ENCODE data around the gene MIF4GD.
"Not testable (repeated sequence)": the region's sequence is repeated elsewhere in the genome, so short reads cannot be mapped to it uniquely, and the experiment has no call there.

MIF4GD gene

DNA sequence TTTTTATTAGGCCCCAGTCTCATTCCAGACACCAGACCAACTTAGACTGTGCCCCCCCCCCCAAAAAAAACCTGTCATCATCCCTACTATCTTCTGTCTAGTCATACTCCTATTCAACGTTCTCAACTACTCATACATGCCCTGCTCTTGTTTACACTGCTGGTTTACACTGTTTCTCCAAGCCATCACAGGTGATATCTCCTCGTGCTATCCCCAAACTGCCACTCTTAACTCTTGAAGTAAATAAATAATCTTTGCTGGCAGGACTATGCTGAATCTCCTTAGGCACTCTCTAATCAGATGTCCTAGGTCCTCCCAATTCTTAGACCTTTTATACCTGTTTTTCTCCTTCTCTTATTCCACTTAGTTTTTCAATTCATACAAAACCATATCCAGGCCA is 13.8 kb downstream of the MIF4GD start:
- not testable (repeated sequence) for DNase-seq

DNA sequence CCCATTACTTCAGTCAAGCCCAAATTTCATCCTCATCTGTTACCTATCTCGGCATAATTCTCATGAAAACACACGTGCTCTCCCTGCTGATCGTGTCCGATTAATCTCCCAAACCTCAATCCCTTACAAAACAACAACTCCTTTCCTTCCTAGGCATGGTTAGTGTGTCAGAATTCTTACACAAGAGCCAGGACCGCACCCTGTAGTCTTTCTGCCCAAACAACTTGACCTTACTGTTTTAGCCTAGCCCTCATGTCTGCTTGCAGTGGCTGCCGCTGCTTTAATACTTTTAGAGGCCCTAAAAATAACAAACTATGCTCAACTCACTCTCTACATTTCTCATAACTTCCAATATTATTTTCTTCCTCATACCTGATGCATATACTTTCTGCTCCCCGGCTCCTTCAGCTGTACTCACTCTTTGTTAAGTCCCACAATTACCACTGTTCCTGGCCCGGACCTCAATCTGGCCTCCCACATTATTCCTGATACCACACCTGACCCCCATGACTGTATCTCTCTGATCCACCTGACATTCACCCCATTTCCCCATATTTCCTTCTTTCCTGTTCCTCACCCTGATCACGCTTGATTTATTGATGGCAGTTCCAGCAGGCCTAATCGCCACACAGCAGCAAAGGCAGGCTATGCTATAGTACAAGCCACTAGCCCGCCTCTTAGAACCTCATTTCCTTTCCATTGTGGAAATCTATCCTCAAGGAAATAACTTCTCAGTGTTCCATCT is 14.9 kb downstream of the MIF4GD start:
- not testable (repeated sequence) for DNase-seq

DNA sequence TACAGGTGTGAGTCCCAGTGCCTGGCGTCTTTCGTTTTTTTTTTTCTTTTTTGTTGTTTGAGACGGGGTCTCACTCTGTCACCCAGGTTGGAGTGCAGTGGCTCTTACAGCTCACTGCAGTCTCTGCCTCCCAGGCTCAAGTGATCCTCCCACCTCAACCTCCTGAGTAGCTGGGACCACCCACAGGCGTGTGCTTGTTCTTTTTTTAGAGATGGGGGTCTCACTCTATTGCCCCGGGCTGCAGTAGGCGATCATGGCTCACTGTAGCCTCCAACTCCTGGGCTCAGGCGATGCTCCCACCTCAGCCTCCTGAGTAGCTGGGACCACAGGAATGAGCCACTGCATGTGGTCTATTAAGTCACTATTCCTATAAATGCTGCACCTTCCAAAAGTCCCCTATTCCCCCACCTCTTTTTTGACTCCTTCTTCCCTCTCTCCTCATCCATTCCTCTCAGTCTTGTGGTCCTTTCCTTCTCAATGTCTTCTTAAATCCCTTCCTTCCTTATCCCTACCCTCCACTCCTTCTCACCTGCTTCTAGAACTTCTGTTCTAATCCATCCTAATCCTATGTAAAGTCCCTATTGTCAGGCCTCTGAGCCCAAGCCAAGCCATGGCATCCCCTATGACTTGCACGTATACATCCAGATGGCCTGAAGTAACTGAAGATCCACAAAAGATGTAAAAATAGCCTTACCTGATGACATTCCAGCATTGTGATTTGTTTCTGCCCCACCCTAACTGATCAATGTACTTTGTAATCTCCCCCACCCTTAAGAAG is 18.8 kb downstream of the MIF4GD start:
- DNase-seq, result no peak

DNA sequence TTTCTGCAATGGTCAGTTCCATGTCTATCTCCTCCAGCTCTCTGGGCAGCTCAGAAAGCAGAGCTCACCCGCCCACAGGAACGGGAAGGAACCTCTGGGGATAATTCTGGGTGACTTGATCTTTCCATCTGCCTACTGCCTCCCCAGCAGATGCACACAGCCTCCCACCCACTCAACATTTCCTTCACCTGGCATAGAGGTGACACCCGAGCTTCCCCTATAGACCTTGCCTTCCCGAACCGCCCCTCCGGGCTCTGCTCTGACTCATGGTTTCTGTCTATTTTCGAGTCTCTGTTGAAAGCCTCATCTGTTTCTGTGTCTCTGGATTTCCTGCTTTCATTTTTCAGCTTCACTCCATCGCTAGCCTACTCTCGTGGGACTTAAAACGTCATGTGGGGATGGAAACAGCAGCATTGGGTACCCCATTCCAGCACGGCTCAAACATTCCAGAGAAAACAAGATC is 21.0 kb downstream of the MIF4GD start:
- DNase-seq, result no peak

DNA sequence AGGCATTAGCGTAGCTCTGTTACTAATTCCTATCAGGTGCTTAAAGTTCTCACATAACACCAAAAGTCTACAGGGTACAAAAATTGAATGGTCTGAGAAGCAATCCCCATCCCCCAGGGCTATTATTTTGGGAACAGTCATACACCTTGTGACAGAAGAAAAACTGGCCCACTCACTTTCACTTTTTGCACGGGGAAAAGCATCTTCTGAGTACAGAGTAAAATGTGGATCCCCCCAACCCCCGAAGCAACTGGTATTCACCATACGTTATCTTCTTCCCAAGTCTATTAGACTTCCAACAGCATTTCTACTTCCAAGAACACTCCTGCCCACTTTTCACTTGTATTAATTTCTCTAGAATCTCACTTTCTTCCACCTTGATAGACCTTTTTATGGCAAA is 21.5 kb downstream of the MIF4GD start:
- DNase-seq, result no peak

DNA sequence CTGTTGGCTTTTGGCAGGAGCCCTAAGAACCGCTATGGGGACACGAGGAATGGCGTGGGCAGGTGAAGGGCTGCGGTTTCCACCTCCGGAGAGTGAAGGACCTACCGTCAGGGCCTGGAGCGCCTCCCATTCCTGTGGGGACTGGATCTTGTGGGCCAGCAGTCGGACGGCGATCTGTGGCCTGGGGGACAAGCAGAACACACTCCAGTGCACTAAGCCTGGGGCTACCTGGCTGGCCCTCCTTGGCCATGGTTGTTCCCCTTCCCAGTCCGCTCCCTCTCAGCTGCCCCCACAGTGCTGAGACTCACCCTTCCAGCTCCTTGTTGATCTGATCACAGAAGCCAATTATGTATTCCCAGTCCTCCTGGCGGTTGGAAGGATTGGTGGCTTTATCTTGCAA is 24.6 kb downstream of the MIF4GD start:
- no peak for DNase-seq

DNA sequence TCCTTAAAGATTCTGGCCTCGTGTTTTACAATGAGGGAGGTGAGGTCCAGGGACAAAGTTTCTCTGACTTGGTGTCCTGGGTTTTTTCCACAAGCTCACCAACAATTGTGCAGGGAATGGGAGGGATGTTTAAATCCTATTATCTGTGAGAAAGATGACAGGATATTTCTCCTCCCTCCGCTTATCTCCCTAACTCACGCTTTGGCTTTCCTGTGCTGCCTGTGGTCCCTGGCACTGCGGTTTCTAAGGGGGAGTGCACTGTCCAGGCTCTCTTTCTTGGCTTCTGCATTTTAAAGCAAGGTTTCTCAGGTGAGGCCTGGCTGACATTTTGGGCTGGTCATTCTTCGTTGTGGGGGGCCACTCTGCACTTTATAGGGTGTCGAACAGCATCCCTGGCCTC is 26.0 kb downstream of the MIF4GD start:
- no peak for DNase-seq

DNA sequence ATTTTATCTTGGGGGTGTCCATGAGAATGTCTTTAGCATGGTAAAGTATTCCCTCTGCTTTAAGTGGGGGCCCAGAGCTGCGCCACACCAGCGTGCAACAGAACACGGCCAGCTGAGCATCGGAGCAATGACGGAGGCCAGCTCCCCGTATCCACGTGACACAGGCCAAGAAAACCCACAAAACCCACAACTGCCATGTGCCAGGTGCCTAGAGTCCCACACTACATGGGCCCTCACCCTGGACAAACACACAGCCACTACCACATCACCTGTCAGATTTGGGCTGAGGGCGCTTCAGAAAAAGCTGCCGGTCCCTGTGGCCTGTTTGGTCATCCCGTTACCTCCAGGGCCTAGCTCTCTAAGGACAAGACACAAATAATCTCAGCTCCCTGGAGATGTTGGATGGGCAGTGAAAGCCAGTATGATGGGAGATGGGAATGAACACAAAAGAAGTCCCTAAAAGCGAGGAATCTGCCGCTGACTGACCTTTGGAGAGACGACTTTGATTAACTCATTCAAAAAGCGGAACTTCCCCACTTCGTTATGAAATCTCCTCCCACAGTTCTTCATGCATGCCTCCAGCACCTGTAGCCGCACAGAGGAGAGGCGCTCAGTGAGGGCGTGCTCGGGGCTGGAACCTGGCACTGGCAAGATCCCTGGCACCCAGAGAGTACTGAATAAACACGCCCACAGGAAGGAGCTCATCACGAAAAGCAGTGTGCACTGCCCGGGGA is 26.7 kb downstream of the MIF4GD start:
- no peak for DNase-seq

DNA sequence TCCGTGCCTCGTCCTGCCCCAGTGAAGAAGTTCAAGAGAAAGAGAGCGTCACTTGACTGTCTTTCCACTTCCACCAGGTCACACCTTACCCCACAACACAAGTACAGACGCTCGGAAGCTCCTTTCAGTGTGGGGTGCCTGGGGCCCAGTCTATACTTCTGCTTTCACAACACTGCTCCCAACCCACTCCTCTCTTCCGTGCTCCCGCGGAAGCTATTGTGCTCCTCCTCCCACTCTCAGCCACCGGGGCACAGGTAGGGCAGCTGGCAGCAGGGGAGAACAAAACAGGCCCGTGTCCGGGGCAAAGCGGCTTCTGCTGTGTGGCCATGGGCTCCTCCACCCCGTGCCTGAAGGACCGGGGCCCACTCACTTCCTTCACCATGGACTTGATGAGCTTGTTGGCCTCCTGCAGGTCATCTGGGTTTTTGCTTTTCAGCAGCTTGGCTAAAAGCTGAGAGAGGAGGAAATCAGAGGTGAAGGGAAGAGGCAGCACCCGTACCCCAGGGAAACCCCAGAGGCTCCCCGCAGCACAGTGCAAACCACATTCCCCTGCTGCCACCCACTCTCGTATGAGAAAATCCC is 28.5 kb downstream of the MIF4GD start:
- no peak for DNase-seq

DNA sequence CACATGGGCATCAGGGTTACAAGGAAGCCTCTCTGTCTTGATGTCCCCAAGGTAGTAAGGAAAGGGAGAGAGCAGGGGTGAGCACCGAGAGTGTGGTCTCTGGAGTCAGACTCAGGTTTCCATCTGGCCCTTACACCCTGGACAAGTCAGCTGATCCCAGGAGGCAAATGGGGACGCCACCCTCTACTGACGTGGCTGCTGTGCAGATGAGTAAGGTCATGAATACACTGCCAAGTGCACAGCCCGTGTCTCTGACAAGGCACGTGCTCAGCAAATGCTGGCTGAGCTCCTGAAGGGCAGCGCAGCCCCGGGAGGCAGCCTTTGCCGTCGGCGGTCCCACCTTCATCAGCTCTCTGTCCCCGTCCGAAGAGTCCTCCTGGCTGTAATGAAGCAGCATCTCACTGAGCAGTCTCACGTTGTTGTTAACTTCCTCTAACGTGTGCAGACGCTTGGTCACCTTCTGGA is 29.0 kb downstream of the MIF4GD start:
- DNase-seq, result no peak

DNA sequence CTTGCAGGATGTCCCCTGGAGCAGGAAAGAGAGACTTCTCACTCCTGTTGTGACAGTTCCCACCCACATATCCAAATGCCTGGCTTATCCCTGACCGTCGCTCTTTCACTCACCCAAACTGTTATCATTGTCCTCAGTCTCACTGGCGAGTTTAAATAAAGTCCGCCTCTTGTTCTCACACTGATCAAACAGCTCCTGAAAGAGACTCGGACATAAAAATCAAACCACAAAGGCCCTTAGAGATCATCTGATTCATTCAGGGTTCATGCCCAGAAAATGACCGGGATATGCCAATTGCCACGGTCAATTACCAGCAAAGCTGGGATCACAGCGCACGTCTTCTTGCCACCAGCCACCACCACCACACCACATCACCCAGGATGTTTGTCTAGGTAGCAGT is 29.5 kb downstream of the MIF4GD start:
- no peak for DNase-seq

DNA sequence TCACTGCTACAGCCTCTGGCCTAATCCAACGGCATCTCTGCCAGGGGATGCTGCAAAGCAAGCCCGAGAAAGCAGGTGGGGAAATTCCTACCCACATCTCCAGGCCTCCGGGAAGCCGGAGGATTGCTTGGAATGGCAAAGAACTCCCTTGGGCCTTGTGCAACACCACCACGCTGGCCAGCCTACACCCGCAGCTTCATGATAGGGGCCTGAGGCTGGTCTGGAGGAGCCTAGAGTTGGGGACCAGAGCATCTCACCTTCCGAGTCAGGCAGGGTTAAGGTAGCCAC is 29.9 kb downstream of the MIF4GD start:
- DNase-seq, result no peak

DNA sequence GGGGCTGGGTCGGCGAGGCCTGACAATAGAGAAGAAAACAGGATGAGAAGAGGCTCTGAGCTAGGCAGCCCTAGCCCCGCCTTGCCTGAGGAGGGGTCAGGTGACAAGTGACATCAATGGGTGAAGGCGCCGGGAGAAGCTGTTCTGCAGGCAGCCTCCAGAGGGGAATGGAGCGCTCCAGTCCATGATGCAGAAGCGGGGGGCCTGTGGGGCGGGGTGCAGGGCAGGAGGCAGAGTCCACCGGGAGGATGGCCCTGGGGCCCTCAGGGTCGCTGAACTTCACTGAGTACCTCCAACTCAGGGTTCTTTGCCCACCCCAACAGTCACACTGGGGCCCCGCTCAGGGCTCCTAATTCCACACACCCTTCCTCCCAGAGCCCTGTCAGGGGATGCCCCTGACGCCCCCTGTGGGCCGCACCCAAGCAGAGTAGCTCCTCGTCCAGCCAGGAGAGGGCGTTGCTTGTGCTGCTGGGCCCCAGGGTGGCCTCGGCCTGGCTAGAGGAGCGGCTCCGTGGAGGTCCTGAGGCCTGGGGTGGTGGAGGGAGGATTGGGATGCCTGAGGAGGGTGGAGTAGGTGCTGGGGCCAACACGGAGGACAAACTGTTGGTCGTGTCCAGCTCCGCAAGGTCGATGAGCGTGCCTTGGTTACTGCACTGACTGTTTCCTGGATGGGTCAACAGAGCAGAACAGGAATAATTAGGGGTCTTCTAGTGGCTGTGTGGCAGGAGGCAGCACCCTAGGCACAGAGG is 30.5 kb downstream of the MIF4GD start:
- DNase-seq, result peak; percentile 30

DNA sequence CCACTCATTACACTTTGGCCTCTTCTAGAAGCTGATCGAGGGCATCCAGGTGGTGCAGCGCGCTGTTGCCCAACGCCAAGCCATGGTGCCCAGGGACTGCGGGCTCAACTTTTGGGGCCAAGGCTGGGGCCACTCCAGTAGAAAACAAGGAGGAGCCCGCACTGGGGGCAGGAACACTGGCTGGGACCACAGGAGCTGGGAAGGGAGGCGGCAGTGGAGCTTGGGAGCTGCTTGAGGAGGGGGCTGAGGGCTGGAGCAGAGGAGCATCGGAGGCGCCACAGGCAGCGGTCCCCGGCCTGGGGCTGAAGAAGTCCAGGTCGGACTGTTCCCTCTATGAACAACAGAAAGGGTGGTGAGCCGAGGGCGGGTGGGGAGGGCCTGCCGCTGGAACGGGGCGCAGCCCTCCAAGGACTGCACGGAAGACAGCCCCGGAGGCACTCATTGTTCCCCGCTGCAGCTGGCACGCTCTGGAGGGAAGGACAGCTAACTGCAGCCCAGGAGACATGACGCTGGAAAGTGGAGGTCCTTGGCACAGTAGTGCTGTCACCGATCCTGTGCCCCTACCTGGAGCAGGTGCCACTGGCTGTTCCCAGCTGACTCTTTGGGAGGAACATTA is 31.1 kb downstream of the MIF4GD start:
- no peak for DNase-seq

DNA sequence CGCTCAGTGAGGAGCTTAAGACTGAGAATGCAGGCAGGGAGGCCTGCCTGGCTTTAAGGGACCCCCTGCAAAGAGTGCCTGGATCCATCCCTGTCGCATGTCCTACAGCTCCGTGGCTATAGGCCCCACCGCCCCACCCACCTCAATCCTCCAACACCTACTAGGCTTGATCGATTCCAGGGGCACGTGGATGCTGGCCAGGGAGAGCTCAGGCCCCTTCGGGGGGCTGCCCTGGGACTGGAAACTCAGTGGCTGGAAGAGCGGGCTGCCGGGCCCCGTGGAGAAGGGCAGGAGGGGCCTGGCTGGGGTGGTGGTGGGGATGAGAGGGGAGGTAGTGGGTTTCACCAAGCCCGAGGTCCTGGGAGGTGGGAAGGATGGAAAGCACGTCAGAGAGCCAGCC is 31.8 kb downstream of the MIF4GD start:
- no peak for DNase-seq

DNA sequence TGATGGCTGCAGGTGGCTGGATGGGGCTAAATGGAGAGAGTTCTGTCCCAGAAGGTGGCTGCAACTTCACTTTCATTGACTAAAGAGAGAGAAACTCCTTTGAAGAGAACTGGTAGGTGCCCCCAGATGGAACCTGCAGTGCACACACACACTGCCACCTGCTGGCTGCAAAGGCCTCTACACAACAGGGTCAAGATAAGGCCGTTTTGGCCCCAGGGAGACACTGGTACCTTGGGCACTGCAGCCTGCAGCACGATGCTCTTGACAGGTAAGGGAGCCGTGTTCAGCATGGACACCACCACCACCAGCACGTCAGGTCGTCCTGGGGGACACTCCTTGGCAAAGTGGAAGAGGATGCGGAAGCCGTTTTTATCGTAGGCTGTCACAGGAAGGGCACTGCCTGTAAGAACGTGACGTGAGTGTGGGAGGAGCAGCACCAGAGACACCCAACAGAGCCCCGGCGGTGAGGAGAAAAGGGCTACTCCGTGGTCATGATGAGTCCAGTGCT is 32.3 kb downstream of the MIF4GD start:
- peak; percentile 23 for DNase-seq

DNA sequence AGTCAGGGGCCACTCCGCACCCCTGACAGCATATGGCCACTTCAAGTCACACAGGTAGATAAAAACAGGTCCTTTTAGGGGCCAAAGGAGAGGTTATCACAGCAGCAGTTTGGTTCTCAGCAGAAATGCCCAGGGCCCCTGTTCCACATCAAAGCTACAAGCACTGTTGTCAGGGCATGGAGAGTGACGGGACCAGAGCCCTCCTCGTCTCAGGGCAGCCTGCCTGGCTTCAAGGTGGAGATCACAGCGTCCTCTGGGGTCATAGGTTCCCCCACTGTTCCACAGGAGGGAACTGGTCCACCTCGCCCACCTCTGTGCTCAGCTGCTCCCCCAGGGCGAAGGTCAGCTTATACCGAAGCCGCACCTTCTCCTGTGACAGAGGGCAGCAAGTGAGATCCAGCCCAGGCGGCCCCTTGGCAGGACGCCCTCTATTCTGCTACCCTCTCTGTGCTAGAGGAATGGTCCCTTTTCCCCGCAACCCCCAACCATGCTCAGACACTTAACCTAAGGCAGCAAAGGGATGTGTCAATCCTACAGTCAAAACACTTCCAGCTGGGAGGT is 32.9 kb downstream of the MIF4GD start:
- DNase-seq, result no peak

DNA sequence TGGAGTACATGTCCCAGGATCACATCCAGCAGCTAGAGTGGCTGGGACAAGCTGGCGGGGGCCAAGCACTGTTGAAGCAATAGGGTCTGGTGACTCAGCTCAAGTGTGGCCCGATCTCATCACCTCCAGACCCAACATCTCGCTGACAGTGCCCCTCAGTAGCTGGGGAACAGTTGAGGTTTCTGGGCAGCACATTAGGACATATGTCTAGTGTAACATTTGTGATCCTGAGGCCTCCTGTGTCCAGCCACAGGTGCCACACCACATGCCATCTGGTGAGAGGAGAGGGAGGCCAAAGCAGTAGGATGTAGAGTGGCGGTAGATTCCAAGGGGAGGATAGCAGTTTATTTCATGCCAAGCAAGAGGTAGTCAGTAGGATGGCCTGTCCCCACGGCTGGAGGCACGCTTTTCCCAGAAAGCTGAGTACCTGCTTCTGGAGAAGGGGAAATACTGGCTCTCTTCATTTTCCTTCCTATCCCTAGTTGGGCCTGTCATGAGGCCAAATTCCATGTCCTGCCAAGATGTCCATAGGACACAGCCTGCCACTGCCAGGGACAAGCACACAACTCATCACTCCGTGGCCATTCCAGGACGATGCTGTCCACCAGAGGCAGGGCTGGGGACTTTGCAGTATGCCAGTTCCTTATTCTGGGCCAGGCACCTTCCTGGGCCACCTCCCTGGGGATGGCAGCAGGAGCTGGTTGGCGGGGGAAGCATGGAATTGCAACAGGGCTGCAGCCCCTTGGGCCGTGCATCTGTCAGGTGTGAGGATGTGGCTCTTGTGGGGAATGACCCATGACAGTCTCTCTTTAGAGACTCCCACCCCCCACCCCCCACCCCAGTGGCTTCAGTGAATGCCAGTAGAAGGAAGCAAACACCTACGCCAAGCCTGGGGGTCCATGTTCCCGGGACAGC is 33.7 kb downstream of the MIF4GD start:
- no peak for DNase-seq

DNA sequence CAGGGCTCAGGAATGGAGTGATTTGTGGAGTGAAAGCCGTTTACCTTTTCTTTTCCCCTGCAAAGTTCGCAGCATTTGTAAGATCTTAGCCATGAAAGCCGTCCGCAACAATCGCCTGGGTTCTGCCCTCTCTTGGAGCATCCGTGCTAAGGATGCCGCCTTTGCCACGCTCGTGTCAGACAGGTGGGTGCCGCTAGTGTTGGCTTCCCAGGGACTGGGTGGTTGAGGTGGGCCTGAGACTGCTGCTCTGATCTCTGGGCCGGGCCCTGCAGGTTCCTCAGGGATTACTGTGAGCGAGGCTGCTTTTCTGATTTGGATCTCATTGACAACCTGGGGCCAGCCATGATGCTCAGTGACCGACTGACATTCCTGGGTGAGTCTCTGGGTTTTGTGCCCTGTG is 38.2 kb downstream of the MIF4GD start:
- DNase-seq, result no peak

DNA sequence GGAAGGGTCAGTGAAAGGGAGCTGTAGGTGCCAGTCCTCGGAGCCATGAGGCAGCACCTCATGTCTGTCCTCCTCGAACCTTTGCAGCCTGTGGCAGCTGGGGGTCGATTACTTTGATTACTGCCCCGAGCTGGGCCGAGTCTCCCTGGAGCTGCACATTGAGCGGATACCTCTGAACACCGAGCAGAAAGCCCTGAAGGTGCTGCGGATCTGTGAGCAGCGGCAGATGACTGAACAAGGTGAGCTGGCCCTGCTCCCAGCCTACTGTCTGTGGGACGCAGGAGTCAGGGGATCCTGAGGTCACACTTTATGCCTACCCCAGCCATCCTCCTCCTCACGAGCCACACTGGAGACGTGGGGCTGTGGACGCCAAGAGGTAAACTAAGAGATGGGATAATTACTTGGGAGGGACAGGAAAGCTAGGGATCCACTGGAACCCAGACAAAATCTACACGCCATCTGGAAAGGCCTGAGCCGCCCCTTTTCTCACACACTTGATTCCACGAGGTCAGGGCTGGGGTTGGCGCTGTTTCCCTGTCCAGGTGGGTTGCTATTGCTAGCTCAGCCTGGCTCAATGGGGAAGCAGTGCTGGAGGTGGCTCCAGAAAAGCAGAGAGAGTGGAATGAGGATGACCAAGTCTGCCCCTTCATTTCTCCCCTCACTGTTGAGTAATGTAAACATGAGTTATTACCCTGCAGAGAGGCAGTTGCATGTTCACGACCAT is 39.1 kb downstream of the MIF4GD start:
- DNase-seq, result no peak
